GM12874 (cell line): ENCODE measurements around the gene CCM2.

ENCODE experiments used
- TF ChIP-seq, protein P1 (sequence below): IDR thresholded peaks from 2 replicates; pipeline ENCODE4 v1.5.1; 2011; ENCODE audit warnings: low read depth, mild to moderate bottlenecking, control low read depth, low read length, moderate library complexity; ENCODE audit not compliant: insufficient read depth

Gene CCM2

DNA sequence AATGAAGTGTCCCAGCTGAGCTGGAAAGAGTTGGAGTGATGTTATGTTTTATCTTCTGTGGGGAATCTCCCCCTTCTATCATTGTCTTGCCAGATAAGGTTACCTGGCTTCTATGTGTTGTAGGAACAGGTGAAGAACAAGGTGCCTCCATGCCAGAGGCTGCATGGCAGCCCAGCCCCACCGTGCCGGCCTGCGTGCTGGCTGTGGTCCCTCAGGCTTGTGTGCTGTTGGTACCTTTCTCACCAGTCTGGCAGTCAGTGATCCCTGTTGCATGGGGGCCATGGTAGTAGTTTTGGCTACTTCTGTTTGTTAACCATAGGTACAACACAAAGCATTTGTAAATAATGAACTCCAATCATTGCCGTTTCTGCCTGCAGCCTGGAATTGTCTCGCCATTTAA lies 37.9 kb downstream of the CCM2 start:
- TF ChIP-seq, protein P1, sequence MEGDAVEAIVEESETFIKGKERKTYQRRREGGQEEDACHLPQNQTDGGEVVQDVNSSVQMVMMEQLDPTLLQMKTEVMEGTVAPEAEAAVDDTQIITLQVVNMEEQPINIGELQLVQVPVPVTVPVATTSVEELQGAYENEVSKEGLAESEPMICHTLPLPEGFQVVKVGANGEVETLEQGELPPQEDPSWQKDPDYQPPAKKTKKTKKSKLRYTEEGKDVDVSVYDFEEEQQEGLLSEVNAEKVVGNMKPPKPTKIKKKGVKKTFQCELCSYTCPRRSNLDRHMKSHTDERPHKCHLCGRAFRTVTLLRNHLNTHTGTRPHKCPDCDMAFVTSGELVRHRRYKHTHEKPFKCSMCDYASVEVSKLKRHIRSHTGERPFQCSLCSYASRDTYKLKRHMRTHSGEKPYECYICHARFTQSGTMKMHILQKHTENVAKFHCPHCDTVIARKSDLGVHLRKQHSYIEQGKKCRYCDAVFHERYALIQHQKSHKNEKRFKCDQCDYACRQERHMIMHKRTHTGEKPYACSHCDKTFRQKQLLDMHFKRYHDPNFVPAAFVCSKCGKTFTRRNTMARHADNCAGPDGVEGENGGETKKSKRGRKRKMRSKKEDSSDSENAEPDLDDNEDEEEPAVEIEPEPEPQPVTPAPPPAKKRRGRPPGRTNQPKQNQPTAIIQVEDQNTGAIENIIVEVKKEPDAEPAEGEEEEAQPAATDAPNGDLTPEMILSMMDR = no peak

DNA sequence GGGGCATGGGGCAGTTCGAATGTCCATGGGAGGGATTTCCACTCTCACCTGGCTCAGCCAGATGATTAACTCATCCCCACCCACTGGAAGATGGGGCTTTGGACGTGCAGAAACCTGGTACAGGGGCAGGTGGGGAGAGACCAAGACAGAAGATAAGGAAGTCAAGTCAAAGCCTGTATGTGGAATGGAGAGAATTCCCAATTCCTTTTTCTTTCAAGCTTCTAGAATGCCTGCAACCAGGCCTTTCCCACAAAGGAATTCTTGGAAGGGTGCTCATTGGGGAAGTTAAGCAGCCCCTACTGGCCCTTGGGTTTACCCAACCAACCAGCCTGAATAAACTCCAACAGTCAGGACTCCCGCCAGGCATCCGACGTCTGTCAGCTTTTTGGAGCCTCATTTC lies 39.1 kb downstream of the CCM2 start:
- TF ChIP-seq, protein P1 = no peak

DNA sequence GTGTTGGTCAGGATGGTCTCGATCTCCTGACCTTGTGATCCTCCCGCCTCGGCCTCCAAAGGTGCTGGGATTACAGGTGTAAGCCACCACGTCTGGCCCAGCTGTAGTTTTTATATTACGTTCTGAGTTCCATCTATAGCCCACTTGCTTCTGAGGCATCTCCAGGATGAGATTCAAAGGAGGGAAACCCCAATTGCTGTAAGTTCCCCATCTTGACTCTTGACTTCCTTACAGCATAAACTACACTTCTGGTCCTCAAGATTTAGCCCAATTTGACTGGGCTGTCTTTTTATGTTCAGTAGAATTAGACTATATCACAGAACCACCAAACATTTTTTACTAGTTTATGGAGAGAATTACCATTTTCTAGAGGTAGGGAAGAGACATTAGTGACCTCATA lies 44.3 kb downstream of the CCM2 start:
- TF ChIP-seq, protein P1 = no peak

DNA sequence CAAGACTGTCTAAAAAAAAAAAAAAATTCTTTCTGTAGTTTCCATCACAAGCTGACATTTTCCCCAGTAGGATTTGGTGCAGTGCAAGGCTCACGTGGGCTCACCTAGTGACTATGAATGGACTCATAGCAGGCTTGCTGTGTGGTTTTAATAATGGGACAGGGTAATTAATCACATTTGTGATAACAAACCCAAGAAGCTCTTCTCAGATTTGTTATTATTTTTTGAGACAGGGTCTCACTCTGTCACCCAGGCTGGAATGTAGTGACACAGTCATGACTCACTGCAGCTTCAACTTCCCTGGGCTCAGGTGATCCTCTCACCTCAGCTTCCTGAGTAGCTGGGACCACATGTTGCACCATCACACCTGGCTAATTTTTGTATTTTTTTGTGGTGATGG lies 48.7 kb downstream of the CCM2 start:
- TF ChIP-seq, protein P1 = no peak

DNA sequence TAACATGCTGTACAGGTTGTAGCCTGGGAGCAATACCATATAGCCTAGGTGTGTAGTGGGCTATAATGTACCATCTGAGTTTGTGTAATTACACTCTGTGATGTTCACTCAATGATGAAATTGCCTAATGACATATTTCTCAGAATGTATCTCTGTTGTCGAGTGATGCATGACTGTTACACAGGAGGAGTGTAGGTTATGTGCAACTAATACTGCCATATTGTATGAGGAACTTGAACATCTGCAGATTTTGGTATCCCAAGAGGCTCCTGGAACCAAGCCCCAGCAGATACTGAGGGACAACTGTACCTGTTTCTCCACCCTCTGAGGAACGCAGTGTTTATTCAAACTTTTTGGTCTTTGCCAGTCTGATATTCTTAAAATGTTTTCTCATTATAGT lies 50.2 kb downstream of the CCM2 start:
- TF ChIP-seq, protein P1 = no peak

DNA sequence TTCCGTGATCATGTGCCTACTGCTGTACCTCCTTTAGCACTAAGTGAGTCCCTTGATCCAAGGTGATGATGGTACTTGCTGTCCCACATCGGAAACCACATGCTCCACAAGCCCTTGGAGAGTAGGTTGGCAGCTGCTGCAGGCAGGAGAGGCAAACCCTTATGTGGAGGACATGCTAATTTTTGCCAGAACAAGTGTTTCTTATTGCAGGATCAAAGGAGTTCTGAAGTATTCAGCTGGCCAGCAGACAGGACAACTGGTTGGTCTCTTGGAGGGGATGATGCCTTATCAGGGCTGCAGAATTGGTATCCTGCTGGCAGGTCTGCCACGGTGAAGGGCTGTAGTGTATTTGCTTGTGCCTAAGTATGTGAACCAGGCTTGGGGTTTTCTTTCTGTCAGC lies 52.0 kb downstream of the CCM2 start:
- TF ChIP-seq, protein P1 = no peak

DNA sequence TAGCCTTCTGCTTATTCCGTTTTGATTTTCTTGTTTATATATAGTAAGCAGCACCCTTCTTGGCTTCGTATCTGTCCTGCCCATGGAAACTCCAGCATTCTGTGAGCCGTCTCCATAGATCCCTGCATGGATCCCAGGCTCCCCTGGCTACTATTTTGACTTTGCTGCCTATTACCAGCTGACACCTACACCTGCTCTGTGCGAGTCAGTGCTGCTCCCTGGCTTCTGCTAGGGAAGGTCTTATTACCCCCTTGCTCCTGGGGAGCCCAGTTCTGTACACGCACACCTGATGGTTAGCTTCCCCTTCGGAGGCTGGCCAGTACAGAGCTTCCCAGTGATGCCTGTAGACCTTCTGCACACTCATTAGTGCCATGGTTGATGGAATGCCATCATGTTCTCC lies 53.4 kb downstream of the CCM2 start:
- TF ChIP-seq, protein P1 = no peak

DNA sequence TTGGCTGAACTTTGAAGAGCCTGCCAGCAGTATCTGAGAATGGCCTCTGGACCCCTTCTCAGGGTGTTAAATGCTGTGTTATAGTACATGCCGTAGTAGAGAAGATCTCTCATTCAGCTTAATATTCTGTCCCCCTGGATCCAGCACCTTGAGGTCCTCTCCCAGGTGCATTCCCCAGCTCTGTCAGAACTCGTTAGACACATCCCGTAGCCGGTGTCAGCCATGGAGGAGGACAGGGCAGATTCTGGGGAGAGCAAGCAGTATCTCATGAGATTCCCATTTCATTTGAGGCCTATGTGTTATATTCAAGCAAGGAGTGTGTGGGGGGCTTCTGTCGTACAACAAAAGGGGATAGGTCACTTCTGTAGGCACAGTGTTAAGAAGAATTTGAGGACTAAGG lies 53.9 kb downstream of the CCM2 start:
- TF ChIP-seq, protein P1 = no peak
